ENCODE data around the gene METTL8. TPM values are rescaled to one million over a fixed set of nuclear protein-coding genes. Genes with fewer than 3 reads are reported as not detected.

The METTL8 gene
- total and polyA plus RNA-seq, 2 of the 13 experiments (the other 11 are each of a cell fraction or from before 2014, with no cell fraction given), result 18.6 to 68.2 TPM

DNA sequence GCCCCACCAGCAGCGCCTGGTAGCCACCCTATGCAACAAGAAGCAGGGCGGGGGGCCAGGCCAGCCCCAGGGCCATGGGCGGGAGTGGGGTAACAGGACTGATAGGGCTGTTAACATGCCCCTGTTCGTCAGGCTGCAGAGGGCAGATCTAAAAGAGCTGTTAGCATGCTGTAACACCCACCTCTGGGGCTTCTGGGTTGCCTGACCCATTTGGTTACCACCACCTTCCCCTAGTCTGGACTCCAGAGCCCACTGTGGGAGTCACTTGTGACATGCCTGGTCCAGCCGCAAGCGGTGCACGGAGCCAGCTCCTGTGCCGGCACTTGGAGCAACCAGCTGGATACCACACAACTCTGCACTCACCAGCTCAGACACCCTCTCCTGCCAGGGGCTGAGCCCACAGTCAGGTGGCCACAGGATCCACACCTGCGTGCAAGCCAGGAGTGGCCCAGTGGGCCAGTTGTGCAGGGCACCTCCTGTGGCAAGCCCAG, 2.1 kb downstream of the METTL8 start (continued):
- TF ChIP-seq, protein P1, sequence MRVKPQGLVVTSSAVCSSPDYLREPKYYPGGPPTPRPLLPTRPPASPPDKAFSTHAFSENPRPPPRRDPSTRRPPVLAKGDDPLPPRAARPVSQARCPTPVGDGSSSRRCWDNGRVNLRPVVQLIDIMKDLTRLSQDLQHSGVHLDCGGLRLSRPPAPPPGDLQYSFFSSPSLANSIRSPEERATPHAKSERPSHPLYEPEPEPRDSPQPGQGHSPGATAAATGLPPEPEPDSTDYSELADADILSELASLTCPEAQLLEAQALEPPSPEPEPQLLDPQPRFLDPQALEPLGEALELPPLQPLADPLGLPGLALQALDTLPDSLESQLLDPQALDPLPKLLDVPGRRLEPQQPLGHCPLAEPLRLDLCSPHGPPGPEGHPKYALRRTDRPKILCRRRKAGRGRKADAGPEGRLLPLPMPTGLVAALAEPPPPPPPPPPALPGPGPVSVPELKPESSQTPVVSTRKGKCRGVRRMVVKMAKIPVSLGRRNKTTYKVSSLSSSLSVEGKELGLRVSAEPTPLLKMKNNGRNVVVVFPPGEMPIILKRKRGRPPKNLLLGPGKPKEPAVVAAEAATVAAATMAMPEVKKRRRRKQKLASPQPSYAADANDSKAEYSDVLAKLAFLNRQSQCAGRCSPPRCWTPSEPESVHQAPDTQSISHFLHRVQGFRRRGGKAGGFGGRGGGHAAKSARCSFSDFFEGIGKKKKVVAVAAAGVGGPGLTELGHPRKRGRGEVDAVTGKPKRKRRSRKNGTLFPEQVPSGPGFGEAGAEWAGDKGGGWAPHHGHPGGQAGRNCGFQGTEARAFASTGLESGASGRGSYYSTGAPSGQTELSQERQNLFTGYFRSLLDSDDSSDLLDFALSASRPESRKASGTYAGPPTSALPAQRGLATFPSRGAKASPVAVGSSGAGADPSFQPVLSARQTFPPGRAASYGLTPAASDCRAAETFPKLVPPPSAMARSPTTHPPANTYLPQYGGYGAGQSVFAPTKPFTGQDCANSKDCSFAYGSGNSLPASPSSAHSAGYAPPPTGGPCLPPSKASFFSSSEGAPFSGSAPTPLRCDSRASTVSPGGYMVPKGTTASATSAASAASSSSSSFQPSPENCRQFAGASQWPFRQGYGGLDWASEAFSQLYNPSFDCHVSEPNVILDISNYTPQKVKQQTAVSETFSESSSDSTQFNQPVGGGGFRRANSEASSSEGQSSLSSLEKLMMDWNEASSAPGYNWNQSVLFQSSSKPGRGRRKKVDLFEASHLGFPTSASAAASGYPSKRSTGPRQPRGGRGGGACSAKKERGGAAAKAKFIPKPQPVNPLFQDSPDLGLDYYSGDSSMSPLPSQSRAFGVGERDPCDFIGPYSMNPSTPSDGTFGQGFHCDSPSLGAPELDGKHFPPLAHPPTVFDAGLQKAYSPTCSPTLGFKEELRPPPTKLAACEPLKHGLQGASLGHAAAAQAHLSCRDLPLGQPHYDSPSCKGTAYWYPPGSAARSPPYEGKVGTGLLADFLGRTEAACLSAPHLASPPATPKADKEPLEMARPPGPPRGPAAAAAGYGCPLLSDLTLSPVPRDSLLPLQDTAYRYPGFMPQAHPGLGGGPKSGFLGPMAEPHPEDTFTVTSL (CRISPR knock-in tag; IDR thresholded peaks at IDR 0.05; ENCODE audit: borderline replicate concordance), result no peak
- TF ChIP-seq ZNF326 (CRISPR knock-in tag; IDR thresholded peaks at IDR 0.05; ENCODE audit: borderline replicate concordance) (no peak), KAT8 (CRISPR knock-in tag; IDR thresholded peaks at IDR 0.05) (no peak), FOXP1 (IDR thresholded peaks at IDR 0.05) (no peak), FOXP1 (CRISPR knock-in tag; IDR thresholded peaks at IDR 0.05) (no peak), ZNF83 (CRISPR knock-in tag; IDR thresholded peaks at IDR 0.05; ENCODE audit: borderline replicate concordance) (no peak), SMAD1 (CRISPR knock-in tag; IDR thresholded peaks at IDR 0.05; ENCODE audit: borderline replicate concordance, low read depth) (no peak), ATM (IDR thresholded peaks at IDR 0.05; ENCODE audit: borderline replicate concordance) (no peak), ZNF850 (CRISPR knock-in tag; conservative IDR thresholded peaks at IDR 0.05) (no peak), FLYWCH1 (CRISPR knock-in tag; IDR thresholded peaks at IDR 0.05) (no peak), NFKBIZ (CRISPR knock-in tag; IDR thresholded peaks at IDR 0.05) (no peak), ZMYM3 (CRISPR knock-in tag; IDR thresholded peaks at IDR 0.05) (no peak), DMAP1 (CRISPR knock-in tag; IDR thresholded peaks at IDR 0.05) (no peak), ZNF34 (CRISPR knock-in tag; IDR thresholded peaks at IDR 0.05; ENCODE audit: borderline replicate concordance) (no peak), ZNF224 (CRISPR knock-in tag; IDR thresholded peaks at IDR 0.05) (no peak), ZNF883 (CRISPR knock-in tag; IDR thresholded peaks at IDR 0.05; ENCODE audit: not compliant biosample characterization) (peak; percentile 35), NFIB (CRISPR knock-in tag; IDR thresholded peaks at IDR 0.05; ENCODE audit: borderline replicate concordance) (no peak), NFKB2 (CRISPR knock-in tag; IDR thresholded peaks at IDR 0.05; ENCODE audit: borderline replicate concordance) (0 out of 2 replicates have a peak, but pooled peaks have one; percentile 41), ZNF605 (CRISPR knock-in tag; IDR thresholded peaks at IDR 0.05) (no peak)
- TF ChIP-seq, protein P2, sequence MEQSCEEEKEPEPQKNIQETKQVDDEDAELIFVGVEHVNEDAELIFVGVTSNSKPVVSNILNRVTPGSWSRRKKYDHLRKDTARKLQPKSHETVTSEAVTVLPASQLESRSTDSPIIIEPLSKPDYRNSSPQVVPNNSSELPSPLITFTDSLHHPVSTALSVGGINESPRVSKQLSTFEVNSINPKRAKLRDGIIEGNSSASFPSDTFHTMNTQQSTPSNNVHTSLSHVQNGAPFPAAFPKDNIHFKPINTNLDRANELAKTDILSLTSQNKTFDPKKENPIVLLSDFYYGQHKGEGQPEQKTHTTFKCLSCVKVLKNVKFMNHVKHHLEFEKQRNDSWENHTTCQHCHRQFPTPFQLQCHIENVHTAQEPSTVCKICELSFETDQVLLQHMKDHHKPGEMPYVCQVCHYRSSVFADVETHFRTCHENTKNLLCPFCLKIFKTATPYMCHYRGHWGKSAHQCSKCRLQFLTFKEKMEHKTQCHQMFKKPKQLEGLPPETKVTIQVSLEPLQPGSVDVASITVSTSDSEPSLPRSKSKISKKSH (CRISPR knock-in tag; IDR thresholded peaks at IDR 0.05; ENCODE audit: borderline replicate concordance), result no peak
- TF ChIP-seq, protein P3, sequence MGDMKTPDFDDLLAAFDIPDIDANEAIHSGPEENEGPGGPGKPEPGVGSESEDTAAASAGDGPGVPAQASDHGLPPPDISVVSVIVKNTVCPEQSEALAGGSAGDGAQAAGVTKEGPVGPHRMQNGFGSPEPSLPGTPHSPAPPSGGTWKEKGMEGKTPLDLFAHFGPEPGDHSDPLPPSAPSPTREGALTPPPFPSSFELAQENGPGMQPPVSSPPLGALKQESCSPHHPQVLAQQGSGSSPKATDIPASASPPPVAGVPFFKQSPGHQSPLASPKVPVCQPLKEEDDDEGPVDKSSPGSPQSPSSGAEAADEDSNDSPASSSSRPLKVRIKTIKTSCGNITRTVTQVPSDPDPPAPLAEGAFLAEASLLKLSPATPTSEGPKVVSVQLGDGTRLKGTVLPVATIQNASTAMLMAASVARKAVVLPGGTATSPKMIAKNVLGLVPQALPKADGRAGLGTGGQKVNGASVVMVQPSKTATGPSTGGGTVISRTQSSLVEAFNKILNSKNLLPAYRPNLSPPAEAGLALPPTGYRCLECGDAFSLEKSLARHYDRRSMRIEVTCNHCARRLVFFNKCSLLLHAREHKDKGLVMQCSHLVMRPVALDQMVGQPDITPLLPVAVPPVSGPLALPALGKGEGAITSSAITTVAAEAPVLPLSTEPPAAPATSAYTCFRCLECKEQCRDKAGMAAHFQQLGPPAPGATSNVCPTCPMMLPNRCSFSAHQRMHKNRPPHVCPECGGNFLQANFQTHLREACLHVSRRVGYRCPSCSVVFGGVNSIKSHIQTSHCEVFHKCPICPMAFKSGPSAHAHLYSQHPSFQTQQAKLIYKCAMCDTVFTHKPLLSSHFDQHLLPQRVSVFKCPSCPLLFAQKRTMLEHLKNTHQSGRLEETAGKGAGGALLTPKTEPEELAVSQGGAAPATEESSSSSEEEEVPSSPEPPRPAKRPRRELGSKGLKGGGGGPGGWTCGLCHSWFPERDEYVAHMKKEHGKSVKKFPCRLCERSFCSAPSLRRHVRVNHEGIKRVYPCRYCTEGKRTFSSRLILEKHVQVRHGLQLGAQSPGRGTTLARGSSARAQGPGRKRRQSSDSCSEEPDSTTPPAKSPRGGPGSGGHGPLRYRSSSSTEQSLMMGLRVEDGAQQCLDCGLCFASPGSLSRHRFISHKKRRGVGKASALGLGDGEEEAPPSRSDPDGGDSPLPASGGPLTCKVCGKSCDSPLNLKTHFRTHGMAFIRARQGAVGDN (CRISPR knock-in tag; IDR thresholded peaks at IDR 0.05), result peak; percentile 71

All from HepG2 (cell line).